Inferior parietal cortex (tissue), 1 donor: ENCODE measurements around the gene RSPH3.

Experiments used
- DNase-seq: peaks from one replicate; pipeline ENCODE4 v3.0.0-alpha.2; 2016; ENCODE audit errors: extremely low spot score

RSPH3 gene

DNA sequence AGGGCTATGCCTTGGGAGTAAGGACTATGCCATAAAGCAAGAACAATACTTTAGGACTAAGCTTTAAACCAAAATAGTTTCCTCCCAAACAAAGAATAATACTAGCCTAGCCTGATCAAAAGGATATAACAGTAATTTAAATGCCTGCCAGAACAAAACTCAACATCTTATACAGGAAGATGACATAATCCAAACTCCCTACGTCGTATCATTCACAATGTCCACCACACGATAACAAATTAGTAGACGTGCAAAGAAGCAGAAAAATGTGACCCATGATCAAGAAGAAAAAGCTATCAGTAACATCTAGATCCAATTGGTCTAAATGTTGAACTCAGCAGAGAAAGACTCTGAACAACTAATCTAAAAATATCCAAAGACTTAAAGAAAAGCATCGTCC lies 65.8 kb downstream of the RSPH3 start:
- DNase-seq, result no peak

DNA sequence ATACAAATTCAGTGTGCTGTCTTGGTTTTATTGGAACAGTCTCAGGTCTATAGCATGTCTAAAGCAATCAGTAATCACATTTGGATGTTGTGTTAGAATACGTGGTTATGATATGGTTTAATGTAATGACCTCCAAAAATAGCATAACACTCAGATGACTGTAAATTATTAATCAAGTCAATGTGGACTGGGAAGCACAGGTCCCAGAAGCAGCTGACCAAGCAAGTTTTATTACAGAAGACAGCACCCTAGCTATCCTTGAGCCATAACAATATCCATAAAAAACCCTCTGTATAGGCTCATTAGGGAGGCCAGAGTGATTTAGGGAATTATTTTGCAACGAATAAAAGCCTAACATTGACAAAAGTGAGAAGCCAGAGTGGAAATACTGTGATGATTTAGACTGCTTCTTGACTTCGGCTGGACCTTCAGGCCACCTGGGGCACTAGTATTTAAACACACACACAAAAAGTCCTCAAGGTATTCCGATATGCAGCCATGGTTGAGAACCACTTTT lies 66.9 kb downstream of the RSPH3 start:
- no peak for DNase-seq

DNA sequence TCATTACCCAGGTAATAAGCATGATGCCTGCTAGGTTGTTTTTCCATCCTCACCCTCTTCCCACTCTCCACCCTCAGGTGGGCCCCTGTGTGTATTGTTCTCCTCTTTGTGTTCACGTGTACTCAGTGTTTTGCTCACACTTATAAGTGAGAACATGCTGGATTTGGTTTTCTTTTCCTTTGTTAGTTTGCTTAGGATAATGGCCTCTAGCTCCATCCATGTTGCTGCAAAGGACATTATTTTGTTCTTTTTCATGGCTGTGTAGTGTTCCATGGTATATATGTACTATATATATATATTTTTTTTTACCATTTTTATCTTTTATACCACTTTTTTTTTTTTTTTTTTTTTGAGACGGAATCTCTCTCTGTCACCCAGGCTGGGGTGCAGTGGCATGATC lies 71.9 kb downstream of the RSPH3 start:
- DNase-seq, result no peak

DNA sequence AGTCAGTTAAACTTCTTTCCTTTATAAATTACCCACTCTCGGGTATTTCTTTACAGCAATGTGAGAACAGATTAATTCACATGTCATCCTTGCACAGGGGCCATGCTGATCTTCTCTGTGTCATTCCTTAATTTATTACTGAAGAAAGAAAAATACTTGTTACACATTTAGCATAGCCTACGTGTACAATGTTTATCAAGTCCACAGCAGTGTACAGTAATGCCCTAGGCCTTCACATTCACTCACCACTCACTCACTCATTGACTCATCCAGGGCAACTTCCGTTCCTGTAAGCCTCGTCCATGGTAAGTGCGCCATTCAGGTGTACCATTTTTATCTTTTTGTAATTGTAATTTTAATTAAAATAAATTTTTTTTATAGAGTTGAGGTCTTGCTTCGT lies 73.6 kb downstream of the RSPH3 start:
- no peak for DNase-seq

DNA sequence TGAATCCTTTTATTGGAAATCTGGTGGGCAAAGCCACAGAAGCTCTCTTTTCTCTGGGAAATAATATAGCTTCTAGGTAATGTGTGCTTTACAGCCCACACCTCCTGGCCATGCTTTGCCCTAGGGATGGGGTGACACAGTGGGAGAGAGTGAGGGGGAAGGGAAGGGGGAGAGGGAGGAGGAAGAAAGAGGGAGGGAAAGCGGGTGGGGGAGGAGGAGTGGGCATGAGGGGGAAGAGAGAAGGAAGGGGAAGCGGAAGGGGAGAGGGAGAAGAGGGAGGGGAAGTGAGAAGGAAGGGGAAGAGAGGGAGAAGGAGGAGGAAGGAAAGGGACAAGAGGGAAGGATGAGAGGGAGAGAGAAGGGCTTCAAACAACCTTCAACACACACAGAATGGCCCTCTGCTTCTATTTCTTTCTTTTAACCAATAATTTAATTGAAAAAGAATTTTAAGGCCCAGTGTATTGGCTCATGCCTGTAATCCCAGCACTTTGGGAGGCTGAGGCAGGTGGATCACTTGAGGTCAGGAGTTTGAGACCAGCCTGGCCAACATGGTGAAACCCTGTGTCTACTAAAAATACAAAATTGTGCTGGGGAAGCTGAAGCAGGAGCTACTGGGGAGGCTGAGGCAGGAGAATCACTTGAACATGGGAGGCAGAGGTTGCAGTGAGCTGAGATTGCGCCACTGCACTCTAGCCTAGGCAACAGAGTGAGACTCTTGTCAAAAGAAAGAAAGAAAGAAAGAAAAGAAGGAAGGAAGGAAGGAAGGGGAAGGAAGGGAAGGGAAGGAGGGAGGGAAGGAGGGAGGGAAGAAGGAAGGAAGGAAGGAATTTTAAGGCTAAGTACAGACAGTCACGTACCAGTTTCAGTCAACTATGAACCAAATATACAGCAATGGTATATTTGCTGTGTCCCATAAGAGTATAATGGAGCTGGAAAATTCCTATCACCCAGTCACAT lies 75.2 kb downstream of the RSPH3 start:
- no peak for DNase-seq

DNA sequence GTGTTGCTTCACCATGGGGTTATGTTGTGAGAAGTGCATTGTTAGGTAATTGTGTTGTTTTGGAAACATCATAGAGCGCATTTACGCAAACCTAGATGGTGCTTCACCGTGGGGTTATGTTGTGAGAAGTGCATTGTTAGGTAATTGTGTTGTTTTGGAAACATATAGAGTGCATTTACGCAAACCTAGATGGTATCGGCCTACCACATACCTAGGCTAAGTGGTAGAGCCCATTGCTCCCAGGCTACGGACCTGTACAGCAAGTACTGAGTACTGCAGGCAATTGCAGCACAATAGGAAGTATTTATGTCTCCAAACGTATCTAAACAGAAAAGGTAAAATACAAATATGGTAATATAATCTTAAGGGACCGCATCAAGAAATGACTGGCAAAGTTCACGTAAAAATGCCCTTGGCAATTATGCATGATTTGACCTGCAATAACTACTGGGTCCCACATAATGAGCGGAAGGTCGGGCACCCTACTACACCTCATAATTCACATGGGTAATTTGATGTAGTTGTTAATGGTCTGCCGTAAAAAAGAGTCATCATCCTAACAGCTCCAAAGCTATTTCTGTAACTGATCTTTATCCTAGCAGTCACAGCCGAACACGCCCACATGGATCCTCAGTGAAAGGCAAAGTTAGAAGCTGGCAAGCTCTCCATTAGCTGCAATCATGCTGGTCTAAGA lies 76.0 kb downstream of the RSPH3 start:
- no peak for DNase-seq
